ENCODE measurements around the gene GABRG3. TPM values are rescaled to one million over a fixed set of nuclear protein-coding genes. Genes with fewer than 3 reads are reported as not detected.

GABRG3 gene
- total and polyA plus RNA-seq, 10 of the 15 experiments (the other 5 are each of a cell fraction or from before 2014, with no cell fraction given) = 0.15 TPM; not detected in 9

DNA sequence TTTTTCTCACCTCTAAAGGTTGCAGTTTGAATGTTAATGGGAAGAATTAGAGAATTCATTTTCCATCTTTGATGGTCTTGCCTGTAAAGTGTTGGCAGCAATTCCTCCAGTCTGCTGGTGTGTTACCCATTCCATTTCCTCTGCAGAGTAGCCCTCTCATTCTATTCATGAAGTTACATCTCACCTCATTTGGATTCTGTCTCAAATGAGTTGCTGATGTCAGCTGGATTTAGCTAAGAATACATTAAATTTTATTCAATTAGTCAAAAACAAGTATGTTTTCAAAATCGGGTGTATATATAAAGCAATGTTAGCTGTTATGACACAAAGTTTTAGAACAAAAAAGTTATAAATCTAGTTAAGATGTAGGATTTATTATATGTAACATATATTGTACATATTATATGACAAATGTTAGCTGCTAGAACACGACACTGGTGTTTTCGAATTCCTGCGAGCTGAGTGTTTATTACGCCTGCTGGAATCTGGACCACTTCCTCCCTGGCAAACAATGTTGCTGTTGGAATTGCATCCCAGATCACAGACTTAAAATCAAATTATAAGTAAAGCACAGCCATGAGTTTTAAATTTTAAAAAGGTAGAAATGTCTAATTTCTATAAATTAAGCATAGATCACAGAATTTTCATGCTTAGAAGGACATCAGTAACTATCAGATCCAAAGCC is 611.9 kb downstream of the GABRG3 start:
- Histone ChIP-seq H3K27me3 (replicated peaks in 1 of 2; ENCODE audit: control insufficient read depth in 2 of 2, insufficient read depth in 2 of 2, low read length in 1 of 2) (no peaks in the 10 kb centered on the region), H3K36me3 (ENCODE audit: control insufficient read depth in 2 of 2, insufficient read depth in 2 of 2, low read length in 1 of 2) (no peaks in the 10 kb centered on the region), H3K27ac (ENCODE audit: control insufficient read depth, insufficient read depth) (no peak overlapping the region), H3K79me2 (ENCODE audit: control insufficient read depth, insufficient read depth, low read length) (no peaks in the 10 kb centered on the region), H3K4me3 (no peak overlapping the region), H3K9ac (ENCODE audit: control insufficient read depth, insufficient read depth, low read length) (no peak overlapping the region), H4K20me1 (ENCODE audit: control insufficient read depth, insufficient read depth) (no peaks in the 10 kb centered on the region), H3K4me1 (ENCODE audit: control insufficient read depth, insufficient read depth, low read length) (no peaks in the 10 kb centered on the region), H3K9me3 (replicated peaks; ENCODE audit: control insufficient read depth, insufficient read depth, low read length) (no peaks in the 10 kb centered on the region; the same call in 2 of the 3 replicates), H3K4me2 (ENCODE audit: control insufficient read depth, insufficient read depth) (no peak overlapping the region), H2AFZ (ENCODE audit: control insufficient read depth, low read depth, low read length) (no peak overlapping the region)
- intact Hi-C loops (cut with micrococcal nuclease; ENCODE audit: unreplicated experiment) = no loop called here
- SMC1A ChIA-PET (ENCODE audit: uncharacterized antibody, unreplicated experiment) = no interaction called here
- no peak for DNase-seq (ENCODE audit: low read depth, low spot score)
- ATAC-seq = no peak
- POLR2A ChIA-PET = no interaction called here
- TF ChIP-seq GATAD2B (conservative IDR thresholded peaks at IDR 0.05; ENCODE audit: low read depth) (no peak), JUND (IDR thresholded peaks at IDR 0.05; ENCODE audit: low read depth, low read length) (no peak), SIN3A (IDR thresholded peaks at IDR 0.05; ENCODE audit: low read depth, low read length) (no peak), SMAD5 (IDR thresholded peaks at IDR 0.05; ENCODE audit: low read depth) (no peak), CBFB (IDR thresholded peaks at IDR 0.05; ENCODE audit: low read depth) (no peak), BHLHE40 (IDR thresholded peaks at IDR 0.05; ENCODE audit: borderline replicate concordance in 1 of 2, low read depth in 2 of 2, low read length in 1 of 2) (no peak), FOS (IDR thresholded peaks at IDR 0.05; ENCODE audit: borderline replicate concordance, extremely low read depth, insufficient read length) (no peak), CHD2 (IDR thresholded peaks at IDR 0.05; ENCODE audit: borderline replicate concordance, low read depth, low read length) (no peak), HDAC2 (IDR thresholded peaks at IDR 0.05) (no peak), NBN (IDR thresholded peaks at IDR 0.05) (no peak)
- TF ChIP-seq, protein P1, sequence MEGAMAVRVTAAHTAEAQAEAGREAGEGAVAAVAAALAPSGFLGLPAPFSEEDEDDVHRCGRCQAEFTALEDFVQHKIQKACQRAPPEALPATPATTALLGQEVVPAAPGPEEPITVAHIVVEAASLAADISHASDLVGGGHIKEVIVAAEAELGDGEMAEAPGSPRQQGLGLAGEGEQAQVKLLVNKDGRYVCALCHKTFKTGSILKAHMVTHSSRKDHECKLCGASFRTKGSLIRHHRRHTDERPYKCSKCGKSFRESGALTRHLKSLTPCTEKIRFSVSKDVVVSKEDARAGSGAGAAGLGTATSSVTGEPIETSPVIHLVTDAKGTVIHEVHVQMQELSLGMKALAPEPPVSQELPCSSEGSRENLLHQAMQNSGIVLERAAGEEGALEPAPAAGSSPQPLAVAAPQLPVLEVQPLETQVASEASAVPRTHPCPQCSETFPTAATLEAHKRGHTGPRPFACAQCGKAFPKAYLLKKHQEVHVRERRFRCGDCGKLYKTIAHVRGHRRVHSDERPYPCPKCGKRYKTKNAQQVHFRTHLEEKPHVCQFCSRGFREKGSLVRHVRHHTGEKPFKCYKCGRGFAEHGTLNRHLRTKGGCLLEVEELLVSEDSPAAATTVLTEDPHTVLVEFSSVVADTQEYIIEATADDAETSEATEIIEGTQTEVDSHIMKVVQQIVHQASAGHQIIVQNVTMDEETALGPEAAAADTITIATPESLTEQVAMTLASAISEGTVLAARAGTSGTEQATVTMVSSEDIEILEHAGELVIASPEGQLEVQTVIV (IDR thresholded peaks at IDR 0.05; ENCODE audit: borderline replicate concordance, partially characterized antibody) = no peak
- in situ Hi-C loops (cut with MboI) = no loop called here
- RAD21 ChIA-PET (ENCODE audit: unreplicated experiment) = no interaction called here
- CTCF ChIA-PET = no interaction called here
- FAIRE-seq = no peak
- 66% methylated on average over 5 of the region's 5 CpGs for WGBS (ENCODE audit: insufficient coverage, insufficient replicate concordance, low lambda C conversion rate, missing lambda C conversion rate)
- no TSS peak for BruUV-seq (replicated peaks)
